Mammary epithelial cell (primary cell): ENCODE results near the gene CAMK2D.

Source experiments
- EZH2 ChIP-seq: IDR thresholded peaks from 2 replicates; pipeline ENCODE4 v1.6.1; 2012; ENCODE audit warnings: low read length, inconsistent platforms, borderline replicate concordance
- TF ChIP-seq, protein P1 (sequence below), 2 donors: IDR thresholded peaks in 1 of 2; conservative IDR thresholded peaks in 1 of 2; 2 replicates each; pipeline ENCODE4 v1.5.1; 2011 to 2012; ENCODE audit warnings: inconsistent platforms in 2 of 2, low read length in 2 of 2, mild to moderate bottlenecking in 2 of 2, control low read depth in 1 of 2, low read depth in 1 of 2; ENCODE audit not compliant: insufficient read depth in 1 of 2; ENCODE audit errors: extremely low read depth in 1 of 2

GRCh38 chr4:113455061-113455460 lies 306.5 kb downstream of the CAMK2D start:
- TF ChIP-seq, protein P1, sequence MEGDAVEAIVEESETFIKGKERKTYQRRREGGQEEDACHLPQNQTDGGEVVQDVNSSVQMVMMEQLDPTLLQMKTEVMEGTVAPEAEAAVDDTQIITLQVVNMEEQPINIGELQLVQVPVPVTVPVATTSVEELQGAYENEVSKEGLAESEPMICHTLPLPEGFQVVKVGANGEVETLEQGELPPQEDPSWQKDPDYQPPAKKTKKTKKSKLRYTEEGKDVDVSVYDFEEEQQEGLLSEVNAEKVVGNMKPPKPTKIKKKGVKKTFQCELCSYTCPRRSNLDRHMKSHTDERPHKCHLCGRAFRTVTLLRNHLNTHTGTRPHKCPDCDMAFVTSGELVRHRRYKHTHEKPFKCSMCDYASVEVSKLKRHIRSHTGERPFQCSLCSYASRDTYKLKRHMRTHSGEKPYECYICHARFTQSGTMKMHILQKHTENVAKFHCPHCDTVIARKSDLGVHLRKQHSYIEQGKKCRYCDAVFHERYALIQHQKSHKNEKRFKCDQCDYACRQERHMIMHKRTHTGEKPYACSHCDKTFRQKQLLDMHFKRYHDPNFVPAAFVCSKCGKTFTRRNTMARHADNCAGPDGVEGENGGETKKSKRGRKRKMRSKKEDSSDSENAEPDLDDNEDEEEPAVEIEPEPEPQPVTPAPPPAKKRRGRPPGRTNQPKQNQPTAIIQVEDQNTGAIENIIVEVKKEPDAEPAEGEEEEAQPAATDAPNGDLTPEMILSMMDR (conservative IDR thresholded peaks at IDR 0.05 in 1 of 2, IDR thresholded peaks at IDR 0.05 in 1 of 2; ENCODE audit: extremely low read depth in 1 of 2, insufficient read depth in 1 of 2, low read depth in 1 of 2, low read length in 2 of 2), result no peak
- no peak for TF ChIP-seq EZH2
